Upper lobe of right lung (tissue), 1 donor: ENCODE measurements around the gene NKX6-1. TPM values are rescaled to one million over a fixed set of nuclear protein-coding genes. Genes with fewer than 3 reads are reported as not detected.
A peak's percentile ranks its signal among the peaks of the same experiment; 100 is the strongest.

Source experiments
- ATAC-seq: fragments of 200-7000 bp; cut with Tn5 transposase; one replicate; pipeline ENCODE4 v1.9.1; 2020; ENCODE audit warnings: mild to moderate bottlenecking, moderate library complexity
- DNase-seq: peaks from one replicate; pipeline ENCODE4 v3.0.0-alpha.2; 2020
- H3K27ac ChIP-seq: fragments of 200-600 bp; one replicate; pipeline ENCODE4 v1.8.0; 2022
- H3K27me3 ChIP-seq: fragments of 200-600 bp; one replicate; pipeline ENCODE4 v1.8.0; 2022; ENCODE audit warnings: mild to moderate bottlenecking
- H3K36me3 ChIP-seq: fragments of 200-600 bp; one replicate; pipeline ENCODE4 v1.8.0; 2022
- H3K4me1 ChIP-seq: fragments of 200-600 bp; one replicate; pipeline ENCODE4 v1.8.0; 2022
- H3K4me3 ChIP-seq: fragments of 200-600 bp; one replicate; pipeline ENCODE4 v1.8.0; 2022; ENCODE audit warnings: mild to moderate bottlenecking
- H3K9me3 ChIP-seq: fragments of 200-600 bp; one replicate; pipeline ENCODE4 v1.8.0; 2022
- CTCF ChIP-seq: fragments of 200-600 bp; IDR thresholded peaks from one replicate; pipeline ENCODE4 v1.8.0; 2022; ENCODE audit warnings: antibody characterized with exemption
- intact Hi-C: fragments of 100-400 bp; cut with DNase I; formaldehyde crosslinking; loops from one replicate; pipeline ENCODE4 v1.11.0; 2022
- total RNA-seq: library from RNA; stranded (reverse); fragmentation: NEBNext Ultra II Directional; extraction: Animal tissue kit (Norgen Biotek cat#: 25700); gene quantifications from one replicate; pipeline ENCODE4 v1.2.1, GENCODE V29; 2021
- donor health status: DM: no; HTN: yes; CAD: no; lungs with severe emphysema.

The NKX6-1 gene
- total RNA-seq, 1 donor from 2014 or later: not detected

- TF ChIP-seq CTCF: no peak
- H3K27me3 ChIP-seq: peaks cover 98% of the 10 kb centered on the region
- intact Hi-C loops: no loop called here
- no peaks in the 10 kb centered on the region for H3K36me3 ChIP-seq
- no peak for DNase-seq
- no peaks in the 10 kb centered on the region for H3K9me3 ChIP-seq
- H3K4me1 ChIP-seq: peaks cover 25% of the 10 kb centered on the region
- peak; percentile 29 for ATAC-seq
- no peak overlapping the region for H3K27ac ChIP-seq
- H3K4me3 ChIP-seq: peak overlapping the region; percentile 39
Measured at GRCh38 chr4:84497504-84498202, 1.4 kb downstream of the NKX6-1 start.

GRCh38 chr4:84496706-84497503 lies 2.2 kb downstream of the NKX6-1 start:
- no peak overlapping the region for H3K4me3 ChIP-seq
- H3K4me1 ChIP-seq: peaks cover 25% of the 10 kb centered on the region
- TF ChIP-seq CTCF: no peak
- intact Hi-C loops: no loop called here
- no peaks in the 10 kb centered on the region for H3K36me3 ChIP-seq
- no peaks in the 10 kb centered on the region for H3K9me3 ChIP-seq
- ATAC-seq (no peak), DNase-seq (no peak)
- H3K27ac ChIP-seq: no peak overlapping the region
- peaks cover 98% of the 10 kb centered on the region for H3K27me3 ChIP-seq

GRCh38 chr4:84496331-84496705 lies 2.8 kb downstream of the NKX6-1 start:
- intact Hi-C loops: no loop called here
- TF ChIP-seq CTCF: no peak
- no peaks in the 10 kb centered on the region for H3K9me3 ChIP-seq
- no peaks in the 10 kb centered on the region for H3K36me3 ChIP-seq
- H3K27me3 ChIP-seq: peaks cover 98% of the 10 kb centered on the region
- ATAC-seq (no peak), DNase-seq (no peak)
- H3K4me1 ChIP-seq: peaks cover 25% of the 10 kb centered on the region
- no peak overlapping the region for H3K27ac ChIP-seq
- H3K4me3 ChIP-seq: no peak overlapping the region

GRCh38 chr4:84495794-84496261 lies 3.3 kb downstream of the NKX6-1 start:
- Histone ChIP-seq H3K27ac (no peak overlapping the region), H3K4me1 (peaks cover 25% of the 10 kb centered on the region), H3K27me3 (peaks cover 98% of the 10 kb centered on the region), H3K36me3 (no peaks in the 10 kb centered on the region), H3K9me3 (no peaks in the 10 kb centered on the region), H3K4me3 (no peak overlapping the region)
- DNase-seq (no peak), ATAC-seq (no peak)
- intact Hi-C loops: no loop called here
- no peak for TF ChIP-seq CTCF

GRCh38 chr4:84495118-84495793 lies 3.8 kb downstream of the NKX6-1 start:
- H3K27ac ChIP-seq: no peak overlapping the region
- H3K4me3 ChIP-seq: no peak overlapping the region
- intact Hi-C loops: no loop called here
- peaks cover 98% of the 10 kb centered on the region for H3K27me3 ChIP-seq
- ATAC-seq (no peak), DNase-seq (no peak)
- no peaks in the 10 kb centered on the region for H3K9me3 ChIP-seq
- no peaks in the 10 kb centered on the region for H3K36me3 ChIP-seq
- peaks cover 25% of the 10 kb centered on the region for H3K4me1 ChIP-seq
- TF ChIP-seq CTCF: no peak
